ENCODE measurements around the gene TNK2. TPM values are rescaled to one million over a fixed set of nuclear protein-coding genes. Genes with fewer than 3 reads are reported as not detected.
"Not testable (repeated sequence)": the region's sequence is repeated elsewhere in the genome, so short reads cannot be mapped to it uniquely, and the experiment has no call there.

TNK2 gene
- total and polyA plus RNA-seq, 2 experiments from 2014 or later = 26.1 to 95.3 TPM

DNA sequence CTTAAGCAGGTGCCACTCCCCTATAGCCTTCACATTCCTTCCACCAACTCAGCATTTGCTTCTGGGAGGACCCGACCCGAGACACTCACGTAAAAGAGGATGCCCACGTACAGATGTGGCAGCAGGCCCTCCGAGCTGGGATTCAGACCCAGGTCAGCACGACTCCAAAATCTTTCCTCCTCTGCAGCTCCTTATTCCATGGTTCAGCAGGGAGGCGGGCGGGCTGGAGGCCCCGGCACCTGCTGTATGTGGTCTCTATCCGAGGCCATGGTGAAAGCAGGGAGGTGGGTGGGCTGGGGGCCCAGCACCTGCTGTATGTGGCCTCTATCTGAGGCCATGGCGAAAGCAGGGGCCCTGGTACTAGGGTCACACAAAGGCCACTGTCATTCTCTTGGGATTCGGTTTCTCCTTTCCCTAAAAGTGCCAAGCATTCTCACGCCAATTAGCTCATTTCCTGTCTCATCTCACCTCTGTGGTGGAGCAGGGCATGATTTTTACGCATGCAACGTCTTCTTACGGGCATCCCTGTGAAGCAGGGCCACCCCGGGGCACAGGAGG lies 90.7 kb downstream of the TNK2 start:
- Histone ChIP-seq H3K27me3 (no peaks in the 10 kb centered on the region), H3K36me3 (no peaks in the 10 kb centered on the region), H3K9me3 (ENCODE audit: low read depth) (no peaks in the 10 kb centered on the region), H3K4me1 (ENCODE audit: low read depth) (no peaks in the 10 kb centered on the region), H3K27ac (no peak overlapping the region), H3K4me3 (no peak overlapping the region)
- TF ChIP-seq, protein P1, sequence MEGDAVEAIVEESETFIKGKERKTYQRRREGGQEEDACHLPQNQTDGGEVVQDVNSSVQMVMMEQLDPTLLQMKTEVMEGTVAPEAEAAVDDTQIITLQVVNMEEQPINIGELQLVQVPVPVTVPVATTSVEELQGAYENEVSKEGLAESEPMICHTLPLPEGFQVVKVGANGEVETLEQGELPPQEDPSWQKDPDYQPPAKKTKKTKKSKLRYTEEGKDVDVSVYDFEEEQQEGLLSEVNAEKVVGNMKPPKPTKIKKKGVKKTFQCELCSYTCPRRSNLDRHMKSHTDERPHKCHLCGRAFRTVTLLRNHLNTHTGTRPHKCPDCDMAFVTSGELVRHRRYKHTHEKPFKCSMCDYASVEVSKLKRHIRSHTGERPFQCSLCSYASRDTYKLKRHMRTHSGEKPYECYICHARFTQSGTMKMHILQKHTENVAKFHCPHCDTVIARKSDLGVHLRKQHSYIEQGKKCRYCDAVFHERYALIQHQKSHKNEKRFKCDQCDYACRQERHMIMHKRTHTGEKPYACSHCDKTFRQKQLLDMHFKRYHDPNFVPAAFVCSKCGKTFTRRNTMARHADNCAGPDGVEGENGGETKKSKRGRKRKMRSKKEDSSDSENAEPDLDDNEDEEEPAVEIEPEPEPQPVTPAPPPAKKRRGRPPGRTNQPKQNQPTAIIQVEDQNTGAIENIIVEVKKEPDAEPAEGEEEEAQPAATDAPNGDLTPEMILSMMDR (IDR thresholded peaks at IDR 0.05; ENCODE audit: low read depth, low read length) = no peak
- DNase-seq (ENCODE audit: low read depth in 1 of 2, low spot score in 1 of 2) = no peak

- DNase-seq (ENCODE audit: low read depth in 1 of 2, low spot score in 1 of 2); H3K9me3 ChIP-seq (ENCODE audit: low read depth); H3K27me3 ChIP-seq: not testable (repeated sequence)
These were observed 92.0 kb downstream of the TNK2 start for GRCh38 chr3:195816276-195816913.

GRCh38 chr3:195815169-195815771 lies 93.1 kb downstream of the TNK2 start:
- Histone ChIP-seq H3K27ac (no peak overlapping the region), H3K4me3 (no peak overlapping the region), H3K27me3 (no peaks in the 10 kb centered on the region), H3K9me3 (ENCODE audit: low read depth) (no peaks in the 10 kb centered on the region), H3K36me3 (no peaks in the 10 kb centered on the region), H3K4me1 (ENCODE audit: low read depth) (no peaks in the 10 kb centered on the region)
- TF ChIP-seq, protein P1 (IDR thresholded peaks at IDR 0.05; ENCODE audit: low read depth, low read length) = no peak
- DNase-seq (ENCODE audit: low read depth in 1 of 2, low spot score in 1 of 2) = peak in 1 of 2 donors; percentile 28

More at GRCh38 chr3:195816276-195816913, 92.0 kb downstream of the TNK2 start:
- not testable (repeated sequence) for H3K4me3 ChIP-seq; H3K4me1 ChIP-seq (ENCODE audit: low read depth); H3K27ac ChIP-seq; H3K36me3 ChIP-seq

DNA sequence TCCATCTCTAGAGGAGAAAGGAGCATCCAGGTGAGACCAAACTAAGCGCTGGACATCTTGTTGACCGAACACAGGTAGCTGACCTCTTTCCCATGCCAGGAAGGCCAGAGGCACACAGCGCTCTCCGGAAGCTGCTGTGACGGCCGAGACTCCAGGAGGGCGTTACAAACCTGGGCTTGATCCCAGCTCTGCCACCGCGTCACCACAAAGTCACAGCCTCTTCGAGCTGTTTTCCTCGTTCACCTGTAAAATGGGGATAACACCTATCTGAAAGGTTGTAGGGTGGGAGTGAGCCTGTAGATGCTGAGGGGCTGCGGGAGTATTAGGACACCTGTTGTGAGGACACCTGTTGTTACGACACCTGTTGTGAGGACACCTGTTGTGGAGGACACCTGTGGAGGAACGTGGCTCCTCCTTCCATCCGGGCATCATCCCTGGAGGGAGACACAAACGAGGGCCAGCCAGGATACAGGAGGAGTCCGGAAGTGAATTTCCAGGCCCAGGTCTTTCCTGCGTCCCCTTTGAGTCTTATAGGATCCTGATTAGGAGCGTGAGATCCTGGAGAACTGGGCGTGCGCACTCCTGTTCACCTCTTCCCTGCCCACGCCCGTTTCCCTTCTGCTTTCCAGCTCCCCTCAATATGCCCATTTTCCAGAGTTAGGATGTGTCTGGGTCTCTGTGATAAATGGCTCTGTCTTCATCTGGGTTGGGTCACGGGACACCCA lies 94.3 kb downstream of the TNK2 start:
- Histone ChIP-seq H3K9me3 (ENCODE audit: low read depth) (no peaks in the 10 kb centered on the region), H3K36me3 (no peaks in the 10 kb centered on the region), H3K4me1 (ENCODE audit: low read depth) (peaks cover 1% of the 10 kb centered on the region), H3K27me3 (no peaks in the 10 kb centered on the region), H3K4me3 (no peak overlapping the region), H3K27ac (no peak overlapping the region)
- TF ChIP-seq, protein P1 (IDR thresholded peaks at IDR 0.05; ENCODE audit: low read depth, low read length) = no peak
- DNase-seq (ENCODE audit: low read depth in 1 of 2, low spot score in 1 of 2) = no peak

Other genes with a start within 250 kb of the TNK2 start
- gene MUC20, start 187.6 kb downstream of the TNK2 start, total RNA-seq = 5.5 and 8.7 TPM in 2 replicates
- gene MUC20, start 187.6 kb downstream of the TNK2 start, polyA plus RNA-seq = 5.5 and 7.8 TPM in 2 replicates
- gene MUC4, start 96.6 kb downstream of the TNK2 start, total RNA-seq = not detected in 2 replicates
- 0.16 and 0.25 TPM in 2 replicates for gene MUC4, start 96.6 kb downstream of the TNK2 start, polyA plus RNA-seq
- 19.6 and 76.1 TPM in 2 replicates for gene TFRC, start 173.5 kb upstream of the TNK2 start, total RNA-seq
- gene TFRC, start 173.5 kb upstream of the TNK2 start, polyA plus RNA-seq = 19.7 and 81.1 TPM in 2 replicates